ENCODE data around the gene GGCT.

GRCh38 chr7:30487371-30487770 lies 17.3 kb downstream of the GGCT start:
- no peak for TF ChIP-seq CTCF (IDR thresholded peaks at IDR 0.05; ENCODE audit: extremely low read depth in 1 of 2, insufficient read depth in 1 of 2, low read depth in 1 of 2, low read length in 2 of 2)
- TF ChIP-seq POLR2A (IDR thresholded peaks at IDR 0.05; ENCODE audit: low read depth, low read length) = no peak
- TF ChIP-seq POLR2AphosphoS5 (IDR thresholded peaks at IDR 0.05; ENCODE audit: insufficient read depth, low read depth, low read length) = no peak
- no peak for TF ChIP-seq JUN (IDR thresholded peaks at IDR 0.05; ENCODE audit: borderline replicate concordance, insufficient read depth, insufficient read length, low read depth)
- TF ChIP-seq EZH2 (IDR thresholded peaks at IDR 0.05; ENCODE audit: borderline replicate concordance, low read depth, low read length, severe bottlenecking) = no peak
- TF ChIP-seq MAX (IDR thresholded peaks at IDR 0.05; ENCODE audit: insufficient read depth, insufficient read length) = no peak
- no peak for TF ChIP-seq FOS (IDR thresholded peaks at IDR 0.05; ENCODE audit: borderline replicate concordance, insufficient read depth, low read length)
- no peak for TF ChIP-seq GATA2 (IDR thresholded peaks at IDR 0.05; ENCODE audit: insufficient read depth, insufficient read length, low read depth, low read length)
- no peak for TF ChIP-seq MYC (IDR thresholded peaks at IDR 0.05; ENCODE audit: low read depth, low read length)
